Measurements from ENCODE around the gene OR2J3.
"Not testable (repeated sequence)": the region's sequence is repeated elsewhere in the genome, so short reads cannot be mapped to it uniquely, and the experiment has no call there.

The OR2J3 gene

GRCh38 chr6:29153083-29153482, 45.2 kb downstream of the OR2J3 start:
- TF ChIP-seq CTCF (IDR thresholded peaks at IDR 0.05; ENCODE audit: control insufficient read depth, extremely low read depth, insufficient read depth) = no peak
- DNase-seq (ENCODE audit: low read depth) = no peak
- no peak overlapping the region for H3K4me3 ChIP-seq (ENCODE audit: low read depth, low read length)

DNA sequence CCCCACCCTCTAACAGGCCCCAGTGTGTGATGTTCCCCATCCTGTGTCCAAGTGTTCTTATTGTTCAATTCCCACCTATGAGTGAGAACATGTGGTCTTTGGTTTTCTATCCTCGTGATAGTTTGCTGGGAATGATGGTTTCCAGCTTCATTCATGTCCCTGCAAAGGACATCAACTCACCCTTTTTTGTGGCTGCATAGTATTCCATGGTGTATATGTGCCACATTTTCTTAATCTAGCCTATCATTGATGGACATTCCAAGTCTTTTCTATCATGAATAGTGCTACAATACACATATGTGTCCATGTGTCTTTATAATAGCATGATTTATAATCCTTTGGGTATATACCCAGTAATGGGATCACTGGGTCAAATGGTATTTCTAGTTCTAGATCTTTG, 47.3 kb downstream of the OR2J3 start:
- DNase-seq (ENCODE audit: low read depth); H3K4me3 ChIP-seq (ENCODE audit: low read depth, low read length): not testable (repeated sequence)

GRCh38 chr6:29159922-29160321, 52.1 kb downstream of the OR2J3 start:
- H3K4me3 ChIP-seq (ENCODE audit: low read depth, low read length) = not testable (repeated sequence)

More at GRCh38 chr6:29159922-29160321, 52.1 kb downstream of the OR2J3 start:
- DNase-seq (ENCODE audit: low read depth) = not testable (repeated sequence)
